NCI-H2081 (cell line): ENCODE data around the gene PTGR2.
"Not testable (repeated sequence)": the region's sequence is repeated elsewhere in the genome, so short reads cannot be mapped to it uniquely, and the experiment has no call there.

ENCODE experiments used
- DNase-seq, 2 experiments: peaks; one replicate each; lab custom pipeline; 2025; lab: John Stamatoyannopoulos, UW

Gene PTGR2

DNA sequence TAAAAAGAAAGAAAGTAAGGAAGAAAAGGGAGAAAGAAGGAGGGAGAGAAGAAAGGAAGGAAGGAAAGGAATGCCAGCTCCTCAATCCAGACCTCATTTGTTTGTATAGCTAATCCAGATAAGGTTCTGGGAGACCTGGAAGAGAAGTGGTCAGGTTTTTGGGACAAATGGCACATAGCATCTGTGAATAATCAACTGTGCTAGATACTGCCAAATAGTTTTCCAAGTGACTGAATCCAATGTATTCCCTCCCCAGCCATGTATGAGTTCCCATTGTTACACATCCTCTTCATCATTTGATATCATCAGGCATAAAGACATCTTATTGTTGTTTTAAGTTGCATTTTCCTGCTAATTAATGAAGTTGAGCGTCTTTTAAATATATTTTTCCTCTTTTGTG lies 18.6 kb upstream of the PTGR2 start:
- DNase-seq: no peak

GRCh38 chr14:73833530-73834260 lies 17.9 kb upstream of the PTGR2 start:
- DNase-seq: no peak

- DNase-seq: no peak
These were observed 17.4 kb upstream of the PTGR2 start for GRCh38 chr14:73834261-73834625.

DNA sequence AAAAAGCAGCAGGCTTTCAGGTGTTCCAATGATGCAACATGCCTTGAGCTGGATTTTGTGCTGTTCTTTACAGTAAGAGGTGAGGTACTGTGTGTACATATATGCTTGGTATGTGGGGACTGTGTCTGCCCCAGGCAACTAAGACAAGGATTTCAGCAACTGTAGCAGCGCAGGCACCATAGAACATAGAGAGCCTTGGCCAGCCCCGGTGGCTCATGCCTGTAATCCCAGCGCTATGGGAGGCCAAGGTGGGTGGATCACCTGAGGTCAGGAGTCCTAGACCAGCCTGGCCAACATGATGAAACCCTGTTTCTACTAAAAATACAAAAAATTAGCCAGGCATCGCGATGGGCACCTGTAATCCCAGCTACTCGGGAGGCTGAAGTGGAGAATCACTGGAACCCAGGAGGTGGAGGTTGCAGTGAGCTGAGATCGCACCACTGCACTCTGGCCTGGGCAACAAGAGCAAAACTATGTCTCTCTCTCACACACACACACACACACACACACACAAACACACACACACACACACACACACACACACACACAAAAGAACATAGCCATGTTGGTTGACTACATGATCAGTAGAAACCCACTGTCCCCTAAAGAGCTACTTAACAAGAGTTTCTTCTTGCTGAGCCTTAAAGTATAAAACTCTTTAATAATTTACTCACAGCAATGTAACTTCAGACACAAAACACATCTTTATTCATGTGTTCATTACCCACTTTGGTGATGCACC lies 13.2 kb upstream of the PTGR2 start:
- not testable (repeated sequence) for DNase-seq

- no peak for DNase-seq
These were observed 9.4 kb upstream of the PTGR2 start for GRCh38 chr14:73842201-73842600.

- no peak for DNase-seq
These were observed 8.8 kb upstream of the PTGR2 start for GRCh38 chr14:73842851-73843250.

DNA sequence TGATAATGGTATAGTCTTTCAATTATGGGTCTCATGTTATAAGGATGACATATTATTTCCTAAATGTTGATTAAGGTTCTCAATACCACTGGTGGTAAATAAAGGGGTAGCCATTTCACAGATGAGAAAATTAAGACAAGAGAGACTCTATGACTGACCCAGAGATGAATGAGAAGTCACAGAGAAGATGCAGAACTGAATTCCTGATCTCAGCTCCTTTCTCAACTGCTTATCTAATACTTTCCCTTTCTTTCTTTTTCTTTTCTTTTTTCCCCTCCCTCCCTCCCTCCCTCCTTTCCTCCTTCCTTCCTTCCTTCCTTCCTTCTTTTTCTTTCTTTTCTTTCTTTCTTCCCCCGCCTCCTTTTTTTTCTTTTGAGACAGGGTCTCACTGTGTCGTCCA lies 8.3 kb upstream of the PTGR2 start:
- no peak for DNase-seq

- no peak for DNase-seq
These were observed 4.7 kb upstream of the PTGR2 start for GRCh38 chr14:73846947-73847346.

GRCh38 chr14:73851000-73851399 lies 631 bp upstream of the PTGR2 start:
- no peak for DNase-seq

GRCh38 chr14:73859145-73859544 lies 7.5 kb downstream of the PTGR2 start:
- no peak for DNase-seq

DNA sequence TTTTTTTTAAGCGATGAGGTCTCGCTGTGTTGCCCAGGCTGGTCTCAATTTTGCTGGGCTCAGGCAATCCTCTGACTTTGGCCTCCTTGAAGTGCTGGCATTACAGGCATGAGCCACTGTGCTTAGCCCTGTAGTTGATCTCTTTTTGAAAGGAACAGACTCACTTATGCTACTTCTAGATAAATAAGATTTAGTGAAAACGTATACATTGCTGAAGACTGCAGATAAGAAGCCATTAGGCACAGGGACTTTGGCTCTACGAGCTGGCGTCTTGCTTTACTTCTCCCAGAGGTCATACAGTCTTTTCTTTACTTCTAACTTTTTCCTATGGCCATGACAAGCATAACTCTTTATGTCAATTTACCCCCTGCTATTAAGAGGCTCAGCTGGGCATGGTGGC lies 9.4 kb downstream of the PTGR2 start:
- DNase-seq: no peak

DNA sequence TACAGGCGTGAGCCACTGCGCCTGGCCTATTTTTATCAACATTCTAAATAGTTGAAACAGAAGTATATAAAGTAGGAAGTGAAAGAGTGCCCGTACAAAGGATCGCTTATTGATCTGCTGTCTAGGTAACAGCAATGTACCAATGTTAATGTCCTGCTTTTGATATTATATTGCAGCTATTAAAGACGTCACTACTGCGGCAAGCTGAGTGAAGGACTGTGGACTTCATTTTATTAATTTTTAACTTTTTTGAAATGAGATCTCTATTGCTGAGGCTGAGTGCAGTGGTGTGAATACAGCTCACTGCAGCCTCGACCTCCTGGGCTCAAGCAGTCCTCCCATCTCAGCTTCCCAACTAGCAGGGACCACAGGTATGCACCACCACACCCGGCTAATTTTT lies 10.8 kb downstream of the PTGR2 start:
- no peak for DNase-seq

DNA sequence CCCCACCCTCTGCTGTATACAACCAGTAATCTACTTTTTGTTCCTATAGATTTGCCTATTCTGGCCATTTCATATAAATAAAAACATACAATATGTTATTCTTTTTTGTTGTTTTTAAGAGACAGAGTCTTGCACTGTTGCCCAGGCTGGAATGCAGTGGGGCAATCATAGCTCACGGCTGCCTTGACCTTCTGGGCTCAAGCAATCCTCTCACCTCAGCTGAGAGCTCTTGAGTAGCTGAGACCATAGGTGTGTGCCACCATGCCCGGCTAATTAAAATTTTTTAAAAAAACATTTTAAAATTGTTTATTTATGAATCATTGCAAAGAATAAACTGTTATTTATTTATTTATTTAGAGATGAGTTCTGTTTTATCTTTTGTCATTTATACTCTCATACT lies 11.6 kb downstream of the PTGR2 start:
- DNase-seq: no peak

- no peak for DNase-seq
These were observed 14.0 kb downstream of the PTGR2 start for GRCh38 chr14:73865534-73866113.

DNA sequence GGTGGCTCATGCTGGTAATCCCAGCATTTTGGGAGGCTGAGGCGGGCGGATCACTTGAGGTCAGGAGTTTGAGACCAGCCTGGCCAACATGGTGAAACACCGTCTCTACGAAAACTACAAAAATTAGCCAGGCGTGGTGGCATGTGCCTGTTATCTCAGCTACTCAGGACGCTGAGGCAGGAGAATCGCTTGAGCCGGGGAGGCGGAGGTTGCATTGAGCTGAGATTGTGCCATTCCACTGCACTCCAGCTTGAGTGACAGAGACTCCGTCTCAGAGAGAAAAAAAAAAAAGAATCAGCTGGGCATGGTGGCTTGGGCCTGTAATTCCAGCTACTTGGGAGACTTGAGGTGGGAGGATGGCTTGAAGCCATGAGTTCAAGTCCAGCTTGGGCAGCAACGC lies 18.1 kb downstream of the PTGR2 start:
- not testable (repeated sequence) for DNase-seq

GRCh38 chr14:73870525-73871235 lies 19.0 kb downstream of the PTGR2 start:
- DNase-seq: no peak

- DNase-seq: no peak
These were observed 22.0 kb downstream of the PTGR2 start for GRCh38 chr14:73873660-73874059.

- DNase-seq: no peak
These were observed 26.2 kb downstream of the PTGR2 start for GRCh38 chr14:73877790-73878189.

DNA sequence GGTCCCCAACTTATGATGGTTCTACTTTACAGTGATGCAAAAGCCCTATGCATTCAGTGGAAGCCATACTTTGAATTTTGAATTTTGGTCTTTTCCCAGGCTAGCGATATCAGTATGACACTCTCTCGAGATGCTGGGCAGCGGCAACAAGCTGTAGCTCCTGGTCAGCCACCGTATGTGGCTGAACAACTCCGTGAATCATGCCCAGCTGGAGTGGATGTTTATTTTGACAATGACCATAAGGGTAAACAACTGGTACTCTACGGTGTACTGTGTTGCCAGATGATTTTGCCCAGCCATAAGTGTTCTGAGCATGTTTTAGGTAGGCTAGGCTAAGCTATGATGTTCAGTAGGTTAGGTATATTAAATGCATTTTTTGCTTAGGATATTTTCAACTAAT lies 26.8 kb downstream of the PTGR2 start:
- DNase-seq: no peak

- no peak for DNase-seq
These were observed 27.4 kb downstream of the PTGR2 start for GRCh38 chr14:73879027-73879426.

- DNase-seq: no peak
These were observed 33.0 kb downstream of the PTGR2 start for GRCh38 chr14:73884438-73885190.
